BJ (cell line): ENCODE measurements around the gene SKI. TPM values are rescaled to one million over a fixed set of nuclear protein-coding genes. Genes with fewer than 3 reads are reported as not detected.

Source experiments
- CTCF ChIA-PET: fragments of 350-600 bp; formaldehyde crosslinking; extraction: SDS; loops from one replicate; lab custom pipeline; 2021; ENCODE audit warnings: antibody characterized with exemption, inconsistent platforms; lab: Yijun Ruan, JAX
- POLR2A ChIA-PET: fragments of 300-600 bp; sonication (Branson Sonifier 250); formaldehyde crosslinking; extraction: SDS; loops from one replicate; lab custom pipeline; 2021; ENCODE audit warnings: antibody characterized with exemption; lab: Charles Lee
- DNase-seq: peaks from one replicate; pipeline ENCODE4 v3.0.0-alpha.2; 2011; ENCODE audit warnings: low read depth
- H3K27me3 ChIP-seq: 2 replicates; pipeline ENCODE4 v1.6.0; 2011; ENCODE audit warnings: low read length; ENCODE audit not compliant: control insufficient read depth, insufficient read depth
- H3K36me3 ChIP-seq: 2 replicates; pipeline ENCODE4 v1.5.1; 2011; ENCODE audit warnings: low read length; ENCODE audit not compliant: control insufficient read depth, insufficient read depth
- H3K4me3 ChIP-seq: 2 replicates; pipeline ENCODE4 v1.5.1; 2011; ENCODE audit warnings: low read depth, mild to moderate bottlenecking, control low read depth, low read length
- CTCF ChIP-seq: IDR thresholded peaks from 2 replicates; pipeline ENCODE4 v1.5.1; 2011; ENCODE audit warnings: low read depth, mild to moderate bottlenecking, control low read depth, inconsistent platforms, low read length, moderate library complexity; ENCODE audit not compliant: insufficient read depth
- polyA minus RNA-seq: library from RNA; depleted of rRNA, polyadenylated mRNA; stranded (reverse); fragments of >200 nt; gene quantifications from 2 replicates; pipeline ENCODE4 v1.2.3, GENCODE V29; 2011; rRNA and poly(A)+ RNA removed
- polyA plus RNA-seq: library from polyadenylated mRNA; depleted of rRNA; stranded (reverse); fragments of >200 nt; gene quantifications from 2 replicates; pipeline ENCODE4 v1.2.3, GENCODE V29; 2011; rRNA removed

SKI gene
- 5.1 and 6.3 TPM in 2 replicates for polyA plus RNA-seq
- polyA minus RNA-seq: 6.2 and 10.7 TPM in 2 replicates

- no peaks in the 10 kb centered on the region for H3K27me3 ChIP-seq
- POLR2A ChIA-PET: interaction anchor here (1.0 kb wide), 1 partner anchor 164 kb away, joined by 4 read pairs; the partner anchor contains the start of gene RER1
- no peak for TF ChIP-seq CTCF
- peaks cover 6% of the 10 kb centered on the region for H3K36me3 ChIP-seq
- CTCF ChIA-PET: interaction anchor here (1.0 to 6.3 kb wide), 6 partner anchors 11 to 154 kb away, joined by 3 to 47 read pairs (median 4); partner anchors contain the start of gene FAAP20
- DNase-seq: no peak
- peak within 1 kb of the TSS; percentile 91 for H3K4me3 ChIP-seq
These were observed at the start of gene SKI for GRCh38 chr1:2228157-2228594. SKI (plus strand) TSS chr1:2228319; CDS start chr1:2228767, 448 bp downstream.

GRCh38 chr1:2178875-2179274 is 49.2 kb upstream of the SKI start:
- POLR2A ChIA-PET: no interaction called here
- H3K27me3 ChIP-seq: no peaks in the 10 kb centered on the region
- no peak for TF ChIP-seq CTCF
- CTCF ChIA-PET: interaction anchor here (0.6 to 2.4 kb wide), 3 partner anchors 47 to 67 kb away, joined by 3 to 6 read pairs (median 3); no protein-coding TSS in a partner anchor
- H3K36me3 ChIP-seq: no peaks in the 10 kb centered on the region
- H3K4me3 ChIP-seq: no peak overlapping the region
- no peak for DNase-seq

GRCh38 chr1:2179283-2180013 is 48.7 kb upstream of the SKI start:
- DNase-seq: no peak
- H3K36me3 ChIP-seq: no peaks in the 10 kb centered on the region
- ChIA-PET POLR2A (no interaction called here), CTCF (interaction anchor here (0.6 to 2.4 kb wide), 3 partner anchors 47 to 68 kb away, joined by 3 to 6 read pairs (median 3); no protein-coding TSS in a partner anchor)
- H3K4me3 ChIP-seq: no peak overlapping the region
- TF ChIP-seq CTCF: no peak
- H3K27me3 ChIP-seq: no peaks in the 10 kb centered on the region

GRCh38 chr1:2180297-2181245 is 47.5 kb upstream of the SKI start:
- ChIA-PET CTCF (interaction anchor here (2.4 kb wide), 1 partner anchor 48 kb away, joined by 6 read pairs; no protein-coding TSS in a partner anchor), POLR2A (no interaction called here)
- Histone ChIP-seq H3K4me3 (no peak overlapping the region), H3K36me3 (0 out of 2 replicates have a peak, but pooled peaks cover 2% of the 10 kb centered on the region), H3K27me3 (no peaks in the 10 kb centered on the region)
- no peak for TF ChIP-seq CTCF
- DNase-seq: no peak

GRCh38 chr1:2181271-2181670 is 46.8 kb upstream of the SKI start:
- no peak for DNase-seq
- ChIA-PET POLR2A (no interaction called here), CTCF (no interaction called here)
- no peaks in the 10 kb centered on the region for H3K27me3 ChIP-seq
- no peak overlapping the region for H3K4me3 ChIP-seq
- peaks cover 4% of the 10 kb centered on the region for H3K36me3 ChIP-seq
- TF ChIP-seq CTCF: no peak
